Activated T-cell treated with anti-CD3 and anti-CD28 coated beads, Interleukin-2, amount 50 U/mL, for 1 hour (primary cell): ENCODE data around the gene SYNPR.

ENCODE experiments used
- DNase-seq: peaks from one replicate; pipeline ENCODE4 v3.0.0-alpha.2; 2020

Gene SYNPR

DNA sequence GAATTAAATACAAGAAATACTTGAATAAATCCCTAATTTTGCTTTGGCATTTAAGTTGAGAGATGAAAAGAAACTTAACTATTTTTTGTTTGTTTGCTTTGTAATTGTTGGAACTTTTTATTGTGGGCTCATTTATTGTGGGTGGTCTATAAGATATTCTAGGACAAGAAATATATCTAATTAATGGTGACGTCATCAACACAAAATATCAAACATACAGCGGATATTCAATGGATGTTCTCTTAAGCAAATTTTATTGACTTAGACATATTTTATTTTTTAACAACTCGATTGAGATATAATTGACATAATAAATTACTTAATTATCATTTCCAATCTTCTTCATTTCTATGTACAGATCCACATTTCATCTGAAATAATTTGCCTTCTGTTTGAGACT lies 30.0 kb downstream of the SYNPR start:
- DNase-seq, result no peak

GRCh38 chr3:63309768-63310167 lies 31.7 kb downstream of the SYNPR start:
- DNase-seq, result no peak

- DNase-seq, result no peak
Observed at GRCh38 chr3:63323766-63324165, 45.7 kb downstream of the SYNPR start.

- DNase-seq, result no peak
Observed at GRCh38 chr3:63324621-63325020, 46.5 kb downstream of the SYNPR start.

DNA sequence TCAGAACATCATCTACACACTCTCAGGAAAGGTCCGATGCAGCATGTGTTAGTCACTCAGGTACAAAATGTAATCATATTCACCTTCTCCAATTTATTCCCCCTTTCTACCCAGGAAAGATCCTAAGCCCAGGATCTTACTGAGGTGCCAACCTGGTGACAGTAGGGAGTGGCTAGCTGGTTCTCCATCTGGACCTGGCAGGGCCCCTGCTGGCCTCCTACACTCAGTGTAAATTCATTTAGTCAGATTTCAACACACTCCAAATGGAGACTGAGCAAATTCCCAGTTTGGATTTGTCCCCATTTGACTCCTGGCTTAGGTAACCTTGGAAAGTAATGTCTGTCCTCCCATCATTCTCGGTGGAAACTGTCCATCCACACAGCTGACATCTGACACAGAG lies 47.3 kb downstream of the SYNPR start:
- no peak for DNase-seq

- DNase-seq, result no peak
Observed at GRCh38 chr3:63328365-63328764, 50.3 kb downstream of the SYNPR start.

- no peak for DNase-seq
Observed at GRCh38 chr3:63331520-63331919, 53.4 kb downstream of the SYNPR start.

GRCh38 chr3:63333815-63334214 lies 55.7 kb downstream of the SYNPR start:
- DNase-seq, result no peak

GRCh38 chr3:63338351-63338750 lies 60.2 kb downstream of the SYNPR start:
- DNase-seq, result no peak

- DNase-seq, result no peak
Observed at GRCh38 chr3:63343674-63344073, 65.6 kb downstream of the SYNPR start.

DNA sequence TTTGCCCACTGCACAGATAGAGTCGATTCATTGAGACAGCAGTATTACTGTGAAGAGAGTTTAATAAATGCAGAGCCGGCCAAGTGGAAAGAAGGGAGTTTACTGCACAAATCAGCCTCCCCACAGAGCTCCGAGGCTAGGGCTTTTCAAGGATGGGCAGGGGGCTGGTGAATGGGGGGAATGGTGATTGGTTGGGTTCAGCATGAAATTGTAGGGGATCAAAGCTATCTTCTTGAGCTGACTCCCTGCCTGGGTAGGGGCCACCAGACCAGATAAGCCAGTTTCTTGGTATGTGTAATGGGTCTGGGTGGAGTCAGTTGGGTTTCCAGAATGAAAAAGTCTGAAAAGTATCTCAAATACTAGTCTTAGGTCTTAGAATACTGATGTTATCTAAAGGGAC lies 66.6 kb downstream of the SYNPR start:
- DNase-seq, result no peak

DNA sequence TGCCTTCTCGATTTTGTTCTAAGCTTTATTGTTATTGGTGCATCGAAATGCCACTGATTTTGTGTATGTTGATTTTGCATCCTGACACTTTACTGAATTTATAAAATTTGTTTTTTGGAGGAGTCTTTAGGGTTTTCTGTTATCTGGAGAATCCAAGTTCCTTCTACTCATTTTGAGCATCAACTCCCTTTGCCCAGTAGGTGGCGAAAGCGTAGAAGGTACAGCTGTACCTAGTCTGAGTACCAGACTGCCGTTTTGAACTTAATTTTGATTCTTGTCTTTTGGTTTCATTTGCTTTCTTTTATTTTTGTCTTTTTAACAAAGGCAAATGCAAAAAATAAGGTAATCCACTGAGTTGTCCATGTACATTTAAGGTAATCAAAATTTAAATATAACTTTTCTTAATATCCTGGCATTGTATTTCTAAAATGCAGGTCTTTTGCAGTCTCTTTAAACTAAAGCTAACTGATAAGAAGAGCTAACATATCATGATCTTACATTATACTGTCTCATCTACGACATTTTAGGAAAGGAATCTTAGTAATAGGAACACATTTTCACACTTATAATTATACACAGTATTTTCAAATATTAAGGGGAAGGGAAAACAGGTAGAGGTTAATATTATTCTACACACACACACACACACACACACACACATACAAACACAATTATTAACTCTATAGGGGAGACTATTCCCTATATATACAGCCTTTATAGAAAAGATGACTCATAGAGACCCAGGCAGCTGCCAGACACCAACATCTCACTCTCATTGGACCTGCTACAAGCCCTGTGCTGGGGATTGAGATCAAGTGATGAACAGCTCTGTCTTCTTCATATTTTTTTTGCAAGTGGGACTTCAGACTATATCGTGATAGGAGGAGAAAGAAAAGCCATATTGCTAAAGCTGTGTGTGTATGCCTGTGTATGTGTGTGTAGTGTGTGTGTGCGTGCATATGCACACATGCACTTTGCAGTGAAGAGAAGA lies 71.8 kb downstream of the SYNPR start:
- no peak for DNase-seq

GRCh38 chr3:63351159-63352007 lies 73.3 kb downstream of the SYNPR start:
- DNase-seq, result no peak

DNA sequence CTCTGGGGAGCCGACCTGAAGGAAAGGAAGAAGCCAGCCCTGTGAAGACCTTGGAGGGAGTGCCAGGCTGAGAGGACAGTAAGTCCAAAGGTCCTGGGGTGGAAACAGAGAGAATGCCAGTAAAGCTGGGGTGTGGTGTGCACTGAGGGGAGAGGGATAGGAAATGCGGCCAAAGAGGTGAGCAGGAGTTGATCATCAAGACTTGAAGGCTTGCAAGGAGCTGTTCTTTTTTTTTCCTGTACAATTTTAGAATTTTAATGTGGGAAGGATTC lies 73.8 kb downstream of the SYNPR start:
- DNase-seq, result no peak

- no peak for DNase-seq
Observed at GRCh38 chr3:63353383-63353782, 75.3 kb downstream of the SYNPR start.

DNA sequence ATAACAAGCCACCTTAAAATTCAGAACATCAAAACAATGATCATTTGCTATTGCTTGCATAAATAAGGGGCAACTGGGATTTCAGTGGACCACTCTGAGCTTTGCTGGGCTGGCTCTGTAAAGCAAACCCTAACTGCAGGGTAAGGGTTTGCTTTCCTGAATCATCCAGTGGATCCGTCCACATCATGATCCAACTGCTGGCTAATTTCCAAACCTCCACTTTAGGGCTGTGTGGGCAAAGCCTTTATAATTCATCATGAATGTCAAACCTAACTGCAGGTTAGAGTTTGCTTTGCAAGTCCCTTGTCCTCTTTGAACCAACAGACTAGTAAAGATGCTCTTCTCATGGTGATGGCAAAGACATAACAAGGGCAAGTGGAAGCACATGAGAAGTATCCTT lies 76.1 kb downstream of the SYNPR start:
- no peak for DNase-seq

GRCh38 chr3:63355809-63356208 lies 77.7 kb downstream of the SYNPR start:
- DNase-seq, result no peak

DNA sequence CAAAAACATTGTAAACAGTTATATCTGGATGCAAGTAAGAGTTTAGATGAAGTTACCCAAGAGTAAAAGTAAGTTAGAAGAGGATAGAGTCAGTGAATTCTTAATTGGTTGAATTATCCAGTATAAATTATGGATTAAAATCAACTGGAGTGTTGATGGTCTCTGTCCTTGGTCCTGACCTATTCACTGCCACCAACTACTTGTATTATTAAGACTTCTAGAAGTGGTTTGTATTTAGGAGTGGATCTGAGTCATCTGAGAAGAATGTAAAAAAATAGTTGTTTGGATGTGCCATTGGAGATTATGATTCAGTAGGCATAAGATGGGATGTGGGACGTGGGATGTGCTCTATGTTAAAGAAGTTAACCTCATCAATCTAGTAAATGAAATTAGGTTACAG lies 86.4 kb downstream of the SYNPR start:
- no peak for DNase-seq

DNA sequence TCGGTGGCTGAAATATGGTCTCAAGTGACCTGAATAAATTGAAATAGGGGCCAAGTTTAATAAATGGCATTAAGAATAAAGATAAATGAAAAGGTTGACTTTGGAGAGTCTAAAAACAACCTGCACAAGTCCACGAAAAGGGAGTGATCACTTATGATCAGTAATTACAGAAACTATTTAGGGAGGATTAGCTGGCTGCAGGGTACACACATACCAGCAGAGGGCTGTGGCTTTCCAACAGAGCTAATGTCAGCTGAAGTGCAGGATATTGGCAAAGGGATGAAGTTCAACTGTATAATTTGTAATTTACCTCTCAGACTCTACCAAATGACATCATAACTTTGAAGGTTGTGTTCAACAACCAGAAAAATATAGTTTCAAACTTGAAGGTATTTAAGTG lies 86.8 kb downstream of the SYNPR start:
- no peak for DNase-seq

- DNase-seq, result no peak
Observed at GRCh38 chr3:63365671-63366070, 87.6 kb downstream of the SYNPR start.

DNA sequence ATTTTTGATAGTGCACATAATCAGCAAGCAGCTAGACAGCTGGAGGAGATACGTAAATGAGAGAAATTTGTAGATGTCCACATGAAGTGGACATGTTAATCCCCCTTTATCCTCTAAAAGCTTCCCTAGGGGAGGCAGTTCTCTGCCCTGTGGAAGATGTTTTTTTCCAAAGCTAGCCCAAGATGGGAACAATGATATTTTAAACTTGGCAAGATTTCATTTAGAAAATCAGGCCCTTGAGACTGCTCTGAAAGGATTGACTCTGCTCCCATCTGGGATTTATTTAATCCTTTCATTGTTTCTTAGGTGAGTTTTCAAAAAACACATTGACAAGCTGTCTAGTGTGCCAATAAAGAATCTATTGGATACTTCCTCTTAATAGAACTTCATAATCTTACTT lies 92.0 kb downstream of the SYNPR start:
- DNase-seq, result no peak

DNA sequence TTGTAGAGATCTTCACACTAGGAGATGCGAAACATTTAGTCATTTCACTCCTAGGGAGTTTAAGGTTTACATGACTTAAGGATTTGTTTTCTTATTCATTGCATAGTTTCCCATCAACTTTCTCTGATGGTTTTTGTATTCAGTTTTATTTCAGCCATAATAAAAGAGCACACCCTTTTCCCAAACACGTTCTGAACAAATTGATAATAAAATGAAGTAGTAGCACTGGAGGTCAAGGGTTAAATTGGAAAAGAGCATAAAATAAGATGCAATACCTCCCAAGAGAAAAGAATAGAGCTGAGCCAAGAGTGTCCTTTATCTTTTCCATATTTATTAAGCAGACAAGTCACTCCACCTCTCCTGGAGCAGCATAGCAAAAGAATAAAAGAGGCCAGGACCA lies 104.9 kb downstream of the SYNPR start:
- no peak for DNase-seq

GRCh38 chr3:63384382-63384781 lies 106.3 kb downstream of the SYNPR start:
- no peak for DNase-seq

- no peak for DNase-seq
Observed at GRCh38 chr3:63385629-63386028, 107.5 kb downstream of the SYNPR start.
